ENCODE measurements around the gene DPH7.

GRCh38 chr9:137511758-137512463, 66.8 kb downstream of the DPH7 start:
- no peak for TF ChIP-seq CTCF (IDR thresholded peaks at IDR 0.05 in 8 of 11, conservative IDR thresholded peaks at IDR 0.05 in 3 of 11)
- TF ChIP-seq POLR2A (IDR thresholded peaks at IDR 0.05), result no peak

Measured in spleen (tissue), 7 donors.